Muscle layer of duodenum (tissue), 2 donors: ENCODE measurements around the gene C14orf180.

Experiments used
- H3K27ac ChIP-seq: one replicate; pipeline ENCODE4 v1.7.0; 2013; ENCODE audit warnings: mild to moderate bottlenecking, low read length
- H3K27me3 ChIP-seq: one replicate; pipeline ENCODE4 v1.7.0; 2013; ENCODE audit warnings: low read depth, mild to moderate bottlenecking, control low read depth, low read length
- H3K36me3 ChIP-seq, 2 donors: one replicate each; pipeline ENCODE4 v1.7.0; 2013; ENCODE audit warnings: low read length in 2 of 2, control low read depth in 1 of 2, mild to moderate bottlenecking in 1 of 2; ENCODE audit not compliant: insufficient read depth in 2 of 2, control insufficient read depth in 1 of 2
- H3K4me1 ChIP-seq, 2 donors: one replicate each; pipeline ENCODE4 v1.7.0; 2013; ENCODE audit warnings: low read length in 2 of 2, mild to moderate bottlenecking in 2 of 2, control low read depth in 1 of 2, moderate library complexity in 1 of 2; ENCODE audit not compliant: insufficient read depth in 2 of 2, control insufficient read depth in 1 of 2
- H3K4me3 ChIP-seq, 2 donors: one replicate each; pipeline ENCODE4 v1.7.0; 2013; ENCODE audit warnings: low read length in 2 of 2, low read depth in 1 of 2, mild to moderate bottlenecking in 1 of 2
- H3K9me3 ChIP-seq, 2 donors: one replicate each; pipeline ENCODE4 v1.7.0; 2013; ENCODE audit warnings: low read length in 2 of 2, control low read depth in 1 of 2, mild to moderate bottlenecking in 1 of 2; ENCODE audit not compliant: control insufficient read depth in 1 of 2
- donor health status: healthy.

C14orf180 gene

GRCh38 chr14:104551851-104552737 lies 27.5 kb upstream of the C14orf180 start:
- Histone ChIP-seq H3K36me3 (no peaks in the 10 kb centered on the region), H3K4me1 (no peaks in the 10 kb centered on the region), H3K4me3 (no peak overlapping the region), H3K9me3 (peaks cover 0 to 5% of the 10 kb centered on the region in 2 donors), H3K27ac (no peak overlapping the region), H3K27me3 (no peaks in the 10 kb centered on the region)

DNA sequence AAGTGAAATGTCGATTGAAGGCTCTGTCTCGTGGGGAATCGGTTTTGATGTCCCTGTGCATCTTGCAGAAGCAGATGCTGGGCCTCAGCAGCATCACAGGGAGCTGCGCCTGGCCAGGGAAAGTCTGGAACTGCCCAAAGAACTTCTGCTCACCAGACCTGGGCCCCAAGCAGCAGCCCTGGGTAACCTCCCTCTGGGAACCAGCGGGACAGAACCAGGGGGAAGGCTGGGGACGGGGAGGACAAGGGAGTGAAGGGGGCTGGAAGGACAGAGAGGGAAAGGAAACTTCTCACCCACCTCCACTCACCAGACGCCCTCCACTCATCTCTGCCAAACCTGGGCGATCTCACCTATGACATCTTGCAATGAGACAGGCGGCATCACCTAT lies 26.8 kb upstream of the C14orf180 start:
- Histone ChIP-seq H3K9me3 (peaks cover 0 to 5% of the 10 kb centered on the region in 2 donors), H3K27ac (no peak overlapping the region), H3K36me3 (no peaks in the 10 kb centered on the region), H3K4me3 (no peak overlapping the region), H3K4me1 (no peaks in the 10 kb centered on the region), H3K27me3 (no peaks in the 10 kb centered on the region)

- Histone ChIP-seq H3K27ac (no peak overlapping the region), H3K36me3 (no peaks in the 10 kb centered on the region), H3K4me3 (no peak overlapping the region), H3K27me3 (no peaks in the 10 kb centered on the region), H3K4me1 (no peaks in the 10 kb centered on the region), H3K9me3 (peaks cover 0 to 5% of the 10 kb centered on the region in 2 donors)
Measured at GRCh38 chr14:104553166-104554087, 26.1 kb upstream of the C14orf180 start.

DNA sequence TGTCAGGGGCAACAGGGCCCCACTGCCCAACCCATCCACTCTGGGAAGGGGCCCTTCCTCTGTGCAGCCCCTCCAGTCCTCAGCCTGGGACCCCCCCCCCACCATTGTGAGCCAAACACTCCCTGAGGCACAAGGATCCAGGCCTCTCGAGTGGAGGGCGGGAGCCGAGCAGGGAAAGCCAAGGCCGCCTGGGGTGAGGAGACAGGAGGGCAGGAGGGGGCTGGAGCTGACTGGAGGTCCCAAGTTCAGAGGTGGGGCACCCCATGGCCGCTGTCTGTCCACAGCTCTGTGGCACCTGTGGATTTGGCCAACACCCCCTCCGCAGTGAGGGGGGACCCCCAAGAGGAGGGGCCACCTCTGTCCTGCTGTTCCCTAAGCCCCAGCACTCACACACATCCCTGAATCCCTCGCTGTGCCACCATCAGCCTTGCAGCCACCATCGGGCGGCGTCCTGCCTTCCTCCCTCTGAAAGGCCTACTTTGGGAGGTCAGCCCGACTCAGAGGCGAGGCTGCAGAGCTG lies 25.4 kb upstream of the C14orf180 start:
- Histone ChIP-seq H3K4me1 (no peaks in the 10 kb centered on the region), H3K27ac (no peak overlapping the region), H3K9me3 (peaks cover 0 to 5% of the 10 kb centered on the region in 2 donors), H3K36me3 (no peaks in the 10 kb centered on the region), H3K4me3 (no peak overlapping the region), H3K27me3 (no peaks in the 10 kb centered on the region)

DNA sequence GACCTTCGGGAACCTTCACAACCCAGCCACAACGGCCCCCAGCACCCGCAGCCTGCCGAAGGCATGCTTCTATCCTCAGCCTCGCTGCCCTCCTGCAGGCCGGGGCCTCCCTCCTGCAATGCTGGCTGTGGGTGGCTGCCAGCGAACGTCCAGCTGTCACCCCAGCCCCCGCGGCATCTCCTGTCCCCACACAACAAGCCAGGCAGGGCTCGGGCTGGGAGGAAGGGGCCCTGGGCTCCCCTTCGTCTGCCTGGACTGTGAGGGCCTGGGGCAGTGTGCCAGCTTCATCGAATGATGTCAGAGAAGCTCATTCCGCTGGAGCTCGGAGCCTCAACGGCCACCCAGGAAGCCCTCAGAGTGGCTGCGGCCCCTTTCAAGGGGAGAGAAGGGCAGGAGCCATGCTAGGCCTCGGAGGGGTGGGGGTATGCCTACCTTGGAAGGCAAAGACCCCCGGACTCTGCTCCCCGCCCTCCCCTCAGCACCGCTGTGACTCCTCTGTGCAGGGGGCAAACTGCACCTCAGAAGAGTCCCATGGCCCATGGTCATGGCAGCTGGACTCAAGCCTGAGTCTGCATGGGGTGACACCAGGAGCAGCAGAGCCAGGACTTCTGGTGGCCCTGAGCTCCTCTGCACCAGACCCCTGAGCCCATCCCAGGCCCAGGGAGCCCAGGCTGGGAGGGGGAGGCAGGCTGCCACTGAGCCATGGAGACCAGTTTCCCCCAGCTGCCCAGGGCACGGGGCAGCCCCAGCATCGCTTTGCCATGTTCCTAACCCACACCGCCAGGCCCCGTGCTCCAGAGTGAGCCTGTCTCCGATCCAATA lies 24.7 kb upstream of the C14orf180 start:
- peaks cover 0 to 5% of the 10 kb centered on the region in 2 donors for H3K9me3 ChIP-seq
- H3K36me3 ChIP-seq: no peaks in the 10 kb centered on the region
- no peak overlapping the region for H3K4me3 ChIP-seq
- no peaks in the 10 kb centered on the region for H3K27me3 ChIP-seq
- no peaks in the 10 kb centered on the region for H3K4me1 ChIP-seq
- no peak overlapping the region for H3K27ac ChIP-seq

DNA sequence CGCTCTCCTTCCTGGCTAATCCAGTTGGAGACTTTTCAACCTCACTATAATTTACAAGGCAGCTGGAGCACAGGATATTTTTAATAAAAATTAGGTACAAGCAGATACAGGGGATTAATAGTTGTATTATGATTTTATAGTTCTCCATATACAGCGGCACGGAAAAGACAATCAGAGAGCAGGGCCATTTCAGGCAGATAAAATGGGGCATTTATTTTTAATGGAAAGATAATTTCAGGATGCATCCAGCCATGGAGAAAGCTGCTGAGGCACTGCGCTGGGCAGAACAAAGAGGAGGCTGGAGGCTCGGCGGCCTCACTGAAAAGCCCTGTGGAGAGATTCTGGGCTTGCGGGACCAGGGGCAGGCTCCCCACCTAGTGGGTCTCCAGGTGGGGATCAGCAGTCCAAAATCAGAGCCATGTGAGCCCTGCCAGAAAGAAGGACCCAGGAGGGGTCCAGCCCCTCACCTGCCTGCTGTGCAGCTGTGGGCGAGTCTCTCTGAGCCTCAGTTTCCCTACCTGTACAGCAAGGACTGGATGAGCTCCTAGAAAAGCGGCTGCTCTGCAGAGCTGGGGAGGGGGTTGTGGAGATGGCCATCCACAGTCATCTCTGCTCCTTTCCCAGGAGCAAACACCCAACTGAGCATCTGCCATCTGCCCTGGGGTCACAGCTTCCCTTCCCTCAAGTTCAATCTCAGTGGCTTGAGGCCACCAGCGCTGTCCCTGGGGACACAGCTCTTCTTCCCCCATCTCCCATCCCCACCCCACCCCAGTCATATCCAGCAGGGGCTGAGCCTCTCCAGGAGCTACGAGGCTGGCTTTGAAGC lies 23.9 kb upstream of the C14orf180 start:
- no peaks in the 10 kb centered on the region for H3K27me3 ChIP-seq
- H3K4me3 ChIP-seq: no peak overlapping the region
- no peaks in the 10 kb centered on the region for H3K9me3 ChIP-seq
- no peaks in the 10 kb centered on the region for H3K4me1 ChIP-seq
- no peak overlapping the region for H3K27ac ChIP-seq
- no peaks in the 10 kb centered on the region for H3K36me3 ChIP-seq

- Histone ChIP-seq H3K9me3 (no peaks in the 10 kb centered on the region), H3K4me1 (no peaks in the 10 kb centered on the region), H3K36me3 (no peaks in the 10 kb centered on the region), H3K4me3 (no peak overlapping the region), H3K27me3 (no peaks in the 10 kb centered on the region), H3K27ac (no peak overlapping the region)
Measured at GRCh38 chr14:104556256-104557021, 23.1 kb upstream of the C14orf180 start.

GRCh38 chr14:104557086-104557485 lies 22.5 kb upstream of the C14orf180 start:
- Histone ChIP-seq H3K4me3 (no peak overlapping the region), H3K27me3 (no peaks in the 10 kb centered on the region), H3K27ac (no peak overlapping the region), H3K9me3 (no peaks in the 10 kb centered on the region), H3K36me3 (no peaks in the 10 kb centered on the region), H3K4me1 (no peaks in the 10 kb centered on the region)

- Histone ChIP-seq H3K27ac (no peak overlapping the region), H3K4me3 (no peak overlapping the region), H3K9me3 (no peaks in the 10 kb centered on the region), H3K4me1 (no peaks in the 10 kb centered on the region), H3K27me3 (no peaks in the 10 kb centered on the region), H3K36me3 (no peaks in the 10 kb centered on the region)
Measured at GRCh38 chr14:104557766-104558165, 21.8 kb upstream of the C14orf180 start.
